Activated CD8-positive, alpha-beta memory T cell treated with anti-CD3 and anti-CD28 coated beads, Interleukin-2, amount 10 ng/mL, durations not matched to agents 7 days and 5 days (primary cell): ENCODE measurements around the gene PLSCR1. TPM values are rescaled to one million over a fixed set of nuclear protein-coding genes. Genes with fewer than 3 reads are reported as not detected.
A peak's percentile ranks its signal among the peaks of the same experiment; 100 is the strongest.
"Not testable (repeated sequence)": the region's sequence is repeated elsewhere in the genome, so short reads cannot be mapped to it uniquely, and the experiment has no call there.

Experiments used
- ATAC-seq: fragments of 150-1000 bp; cut with Tn5 transposase; one replicate; pipeline ENCODE4 v1.10.0; 2021; ENCODE audit warnings: moderate library complexity
- CTCF ChIA-PET: fragments of 350-600 bp; sonication (Branson Sonifier 250); formaldehyde crosslinking; loops from one replicate; lab custom pipeline; 2021; ENCODE audit warnings: antibody characterized with exemption; lab: Charles Lee
- DNase-seq: peaks from one replicate; pipeline ENCODE4 v3.0.0-alpha.2; 2020
- H3K27ac Mint-ChIP-seq: one replicate; pipeline ENCODE4 v1.8.0; 2021; ENCODE audit warnings: mild to moderate bottlenecking, mixed read lengths
- H3K27me3 Mint-ChIP-seq: one replicate; pipeline ENCODE4 v1.8.0; 2021; ENCODE audit warnings: mixed read lengths
- H3K36me3 Mint-ChIP-seq: one replicate; pipeline ENCODE4 v1.8.0; 2021; ENCODE audit warnings: mild to moderate bottlenecking, mixed read lengths
- H3K4me1 Mint-ChIP-seq: one replicate; pipeline ENCODE4 v1.8.0; 2021; ENCODE audit warnings: mixed read lengths
- H3K4me3 Mint-ChIP-seq: one replicate; pipeline ENCODE4 v1.8.0; 2021; ENCODE audit warnings: mild to moderate bottlenecking, moderate library complexity, mixed read lengths
- H3K9me3 Mint-ChIP-seq: one replicate; pipeline ENCODE4 v1.8.0; 2022; ENCODE audit warnings: low read depth, mixed read lengths
- total RNA-seq, 2 experiments: library from RNA; stranded (reverse); gene quantifications; one replicate each; pipeline ENCODE4 v1.2.3, GENCODE V29; 2021

PLSCR1 gene
- total RNA-seq, 2 experiments from 2014 or later, result 157 to 257 TPM

- Mint-ChIP-seq H3K4me1 (peaks cover 54% of the 10 kb centered on the region), H3K4me3 (no peak overlapping the region), H3K27me3 (peaks cover 4% of the 10 kb centered on the region), H3K27ac (no peak overlapping the region), H3K36me3 (peaks cover 18% of the 10 kb centered on the region), H3K9me3 (no peaks in the 10 kb centered on the region)
- ATAC-seq (peak; percentile 37), DNase-seq (no peak)
- CTCF ChIA-PET, result no interaction called here
Measured at GRCh38 chr3:146501752-146502151, 42.7 kb downstream of the PLSCR1 start.

- Mint-ChIP-seq H3K4me3 (no peak overlapping the region), H3K27me3 (peaks cover 8% of the 10 kb centered on the region), H3K4me1 (peaks cover 42% of the 10 kb centered on the region), H3K27ac (no peak overlapping the region), H3K36me3 (peaks cover 12% of the 10 kb centered on the region), H3K9me3 (peaks cover 2% of the 10 kb centered on the region)
- DNase-seq (no peak), ATAC-seq (no peak)
- CTCF ChIA-PET, result interaction anchor here (1.3 kb wide), 1 partner anchor 12 kb away, joined by 4 read pairs; no protein-coding TSS in a partner anchor
Measured at GRCh38 chr3:146499701-146500100, 44.7 kb downstream of the PLSCR1 start.

- DNase-seq (peak; percentile 80), ATAC-seq (peak; percentile 69)
- Mint-ChIP-seq H3K4me3 (peak overlapping the region; percentile 51), H3K27ac (peak overlapping the region; percentile 83), H3K9me3 (peaks cover 3% of the 10 kb centered on the region), H3K27me3 (peaks cover 18% of the 10 kb centered on the region), H3K4me1 (peaks cover 27% of the 10 kb centered on the region), H3K36me3 (peaks cover 9% of the 10 kb centered on the region)
- CTCF ChIA-PET, result no interaction called here
Measured at GRCh38 chr3:146498002-146498736, 46.2 kb downstream of the PLSCR1 start.

GRCh38 chr3:146497145-146497843, 47.1 kb downstream of the PLSCR1 start:
- DNase-seq, CTCF ChIA-PET, ATAC-seq, H3K9me3 Mint-ChIP-seq, H3K4me3 Mint-ChIP-seq, H3K36me3 Mint-ChIP-seq: not testable (repeated sequence)
- Mint-ChIP-seq H3K27me3 (peaks cover 27% of the 10 kb centered on the region), H3K4me1 (peaks cover 18% of the 10 kb centered on the region), H3K27ac (peak overlapping the region; percentile 83)

GRCh38 chr3:146496726-146497125, 47.7 kb downstream of the PLSCR1 start:
- Mint-ChIP-seq H3K36me3 (peaks cover 6% of the 10 kb centered on the region), H3K27me3 (peaks cover 32% of the 10 kb centered on the region), H3K9me3 (peaks cover 3% of the 10 kb centered on the region), H3K27ac (no peak overlapping the region), H3K4me3 (no peak overlapping the region), H3K4me1 (peaks cover 15% of the 10 kb centered on the region)
- CTCF ChIA-PET, result no interaction called here
- no peak for ATAC-seq
- DNase-seq, result no peak

- Mint-ChIP-seq H3K36me3 (peaks cover 6% of the 10 kb centered on the region), H3K27me3 (peaks cover 35% of the 10 kb centered on the region), H3K9me3 (peaks cover 3% of the 10 kb centered on the region), H3K4me1 (peaks cover 12% of the 10 kb centered on the region), H3K27ac (no peak overlapping the region), H3K4me3 (no peak overlapping the region)
- ATAC-seq, result no peak
- DNase-seq, result no peak
- CTCF ChIA-PET, result no interaction called here
Measured at GRCh38 chr3:146496251-146496650, 48.2 kb downstream of the PLSCR1 start.

- DNase-seq, result no peak
- peaks cover 3% of the 10 kb centered on the region for H3K9me3 Mint-ChIP-seq
- no peak overlapping the region for H3K27ac Mint-ChIP-seq
- peaks cover 38% of the 10 kb centered on the region for H3K27me3 Mint-ChIP-seq
- CTCF ChIA-PET, result no interaction called here
- peaks cover 10% of the 10 kb centered on the region for H3K4me1 Mint-ChIP-seq
- peaks cover 6% of the 10 kb centered on the region for H3K36me3 Mint-ChIP-seq
- no peak overlapping the region for H3K4me3 Mint-ChIP-seq
- no peak for ATAC-seq
Measured at GRCh38 chr3:146493761-146494160, 50.6 kb downstream of the PLSCR1 start.

- DNase-seq (no peak), ATAC-seq (no peak)
- CTCF ChIA-PET, result no interaction called here
- Mint-ChIP-seq H3K4me1 (peaks cover 6% of the 10 kb centered on the region), H3K27me3 (peaks cover 38% of the 10 kb centered on the region), H3K36me3 (peaks cover 6% of the 10 kb centered on the region), H3K4me3 (no peak overlapping the region), H3K9me3 (peaks cover 3% of the 10 kb centered on the region), H3K27ac (no peak overlapping the region)
Measured at GRCh38 chr3:146493221-146493620, 51.2 kb downstream of the PLSCR1 start.

- no peaks in the 10 kb centered on the region for H3K4me1 Mint-ChIP-seq
- CTCF ChIA-PET, result no interaction called here
Measured at GRCh38 chr3:146491303-146491702, 53.1 kb downstream of the PLSCR1 start.

GRCh38 chr3:146485297-146485696, 59.1 kb downstream of the PLSCR1 start:
- H3K27ac Mint-ChIP-seq, result no peak overlapping the region
- CTCF ChIA-PET, result no interaction called here

More at GRCh38 chr3:146491303-146491702, 53.1 kb downstream of the PLSCR1 start:
- Mint-ChIP-seq H3K4me3 (no peak overlapping the region), H3K27ac (no peak overlapping the region), H3K27me3 (peaks cover 52% of the 10 kb centered on the region), H3K9me3 (peaks cover 5% of the 10 kb centered on the region), H3K36me3 (peaks cover 2% of the 10 kb centered on the region)
- no peak for ATAC-seq
- no peak for DNase-seq

GRCh38 chr3:146476094-146476740, 68.2 kb downstream of the PLSCR1 start:
- ATAC-seq, result no peak
- Mint-ChIP-seq H3K27ac (no peak overlapping the region), H3K36me3 (no peaks in the 10 kb centered on the region), H3K4me3 (no peak overlapping the region), H3K27me3 (peaks cover 55% of the 10 kb centered on the region), H3K9me3 (no peaks in the 10 kb centered on the region), H3K4me1 (no peaks in the 10 kb centered on the region)
- no peak for DNase-seq
- CTCF ChIA-PET, result interaction anchor here (0.6 kb wide), 1 partner anchor 124 kb away, joined by 3 read pairs; no protein-coding TSS in a partner anchor

More at GRCh38 chr3:146485297-146485696, 59.1 kb downstream of the PLSCR1 start:
- Mint-ChIP-seq H3K27me3 (peaks cover 55% of the 10 kb centered on the region), H3K4me1 (no peaks in the 10 kb centered on the region), H3K9me3 (peaks cover 11% of the 10 kb centered on the region), H3K4me3 (no peak overlapping the region), H3K36me3 (peaks cover 1% of the 10 kb centered on the region)
- ATAC-seq (no peak), DNase-seq (no peak)

- H3K4me1 Mint-ChIP-seq, H3K36me3 Mint-ChIP-seq, H3K4me3 Mint-ChIP-seq, ATAC-seq, H3K27ac Mint-ChIP-seq, CTCF ChIA-PET, H3K9me3 Mint-ChIP-seq, DNase-seq: not testable (repeated sequence)
- peaks cover 43% of the 10 kb centered on the region for H3K27me3 Mint-ChIP-seq
Measured at GRCh38 chr3:146474976-146475375, 69.4 kb downstream of the PLSCR1 start.

- DNase-seq (no peak), ATAC-seq (no peak)
- no peak overlapping the region for H3K4me3 Mint-ChIP-seq
- peaks cover 3% of the 10 kb centered on the region for H3K4me1 Mint-ChIP-seq
- no peaks in the 10 kb centered on the region for H3K9me3 Mint-ChIP-seq
- H3K27ac Mint-ChIP-seq, result no peak overlapping the region
- H3K27me3 Mint-ChIP-seq, result peaks cover 31% of the 10 kb centered on the region
- CTCF ChIA-PET, result no interaction called here
- H3K36me3 Mint-ChIP-seq, result no peaks in the 10 kb centered on the region
Measured at GRCh38 chr3:146473726-146474125, 70.7 kb downstream of the PLSCR1 start.
